Pancreas (tissue), 10 donors: ENCODE results near the gene GALE. TPM values are rescaled to one million over a fixed set of nuclear protein-coding genes. Genes with fewer than 3 reads are reported as not detected.

Source experiments
- ATAC-seq, 4 donors: fragments of 200-7000 bp; cut with Tn5 transposase; one replicate each; pipeline versions ENCODE4 v1.8.0 to v1.9.1; 2020; ENCODE audit warnings: mild to moderate bottlenecking in 4 of 4, moderate library complexity in 4 of 4
- DNase-seq, 6 donors: peaks; one replicate each; pipeline ENCODE4 v3.0.0-alpha.2; 2020
- FAIRE-seq: peaks from 2 replicates; lab custom pipeline; 2012; peaks lifted over from hg19 to GRCh38; lab: Jason Lieb, UNC
- H3K27ac ChIP-seq, 4 donors: fragments of 200-600 bp; sonication (generic); 1 replicate in 3 of 4; 2 replicates in 1 of 4; pipeline versions ENCODE4 v1.5.0 to v1.8.0; 2020
- H3K27me3 ChIP-seq, 4 donors: fragments of 200-600 bp; one replicate each; pipeline ENCODE4 v1.8.0; 2021
- H3K36me3 ChIP-seq, 3 donors: fragments of 200-600 bp; sonication (generic) in 1 of 3; one replicate each; pipeline versions ENCODE4 v1.5.0 to v1.8.0; 2020 to 2021
- H3K4me1 ChIP-seq, 3 donors: fragments of 200-600 bp; one replicate each; pipeline ENCODE4 v1.8.0; 2021
- H3K4me3 ChIP-seq, 4 donors: fragments of 200-600 bp; sonication (generic) in 2 of 4; one replicate each; pipeline versions ENCODE4 v1.5.0 to v1.8.0; 2020 to 2021
- H3K9me3 ChIP-seq, 4 donors: fragments of 200-600 bp; one replicate each; pipeline ENCODE4 v1.8.0; 2021
- WGBS, 2 donors: extraction: QIAGEN DNeasy Blood & Tissue Kit; methylation state at CpG; one replicate each; pipeline ENCODE4 v1.1.7; 2013; 5-methylcytosine and 5-hydroxymethylcytosine counted together
- intact Hi-C, 3 donors: fragments of 100-400 bp; cut with DNase I; formaldehyde crosslinking; loops; one replicate each; pipeline versions ENCODE4 v1.11.1 to v1.14.2; 2022
- polyA plus RNA-seq, 2 donors: library from polyadenylated mRNA; stranded (reverse); fragments of 200-250 nt; gene quantifications; one replicate each; pipeline ENCODE4 v1.2.3, GENCODE V29; 2013
- total RNA-seq, 6 donors: library from RNA; stranded (reverse); fragmentation: NEBNext Ultra II Directional in 4 of 6; extraction: Animal tissue kit (Norgen Biotek cat#: 25700) in 4 of 6; gene quantifications; one replicate each; pipeline versions ENCODE4 v1.2.1 to v1.2.4, GENCODE V29; 2021 to 2023
- TF ChIP-seq, protein P1 (sequence below), 4 donors: fragments of 200-600 bp; sonication (generic) in 3 of 4; IDR thresholded peaks; one replicate each; pipeline versions ENCODE4 v1.5.0 to v1.8.0; 2021; ENCODE audit warnings: antibody characterized with exemption in 4 of 4
- donor health status: healthy with polysubstance abuse.
- donor health status: DM: no; HTN: no; CAD: no; lungs with moderate emphysema.
- donor health status: DM: no; HTN: no; CAD: no.
- donor health status: control.
- donor health status: control.
- donor health status: Bipolar disorder and iron deficiency.
- donor health status: DM: yes; HTN: yes; CAD: no.
- donor health status: DM: no; HTN: no; CAD: no.
- donor health status: DM: no; HTN: no; CAD: no.
- donor health status: DM: yes; HTN: yes; CAD: no.

GALE gene
- total and polyA plus RNA-seq, 8 donors: 5.6 to 34.6 (median 13.4) TPM

DNA sequence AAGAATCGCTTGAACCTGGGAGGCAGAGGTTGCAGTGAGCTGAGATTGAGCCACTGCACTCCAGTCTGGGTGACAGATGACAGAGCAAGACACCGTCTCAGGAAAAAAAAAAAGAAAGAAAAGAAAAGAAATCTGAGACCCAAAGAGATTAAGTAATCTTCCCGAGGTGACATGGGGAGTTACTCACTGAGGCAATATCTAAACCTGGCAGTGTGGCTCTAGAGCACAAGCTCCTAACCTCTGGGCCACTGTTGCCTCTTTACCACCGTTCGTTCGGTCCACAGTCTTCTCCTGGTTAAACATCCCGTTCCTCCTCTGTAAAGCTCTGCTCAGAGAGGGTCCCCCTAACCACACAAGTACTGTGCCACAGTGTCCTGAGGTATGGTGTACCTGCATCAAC is 23.2 kb upstream of the GALE start:
- Histone ChIP-seq H3K4me3 (no peak overlapping the region), H3K36me3 (no peaks in the 10 kb centered on the region), H3K27me3 (no peaks in the 10 kb centered on the region), H3K9me3 (no peaks in the 10 kb centered on the region), H3K4me1 (peaks cover 0 to 6% (median 3%) of the 10 kb centered on the region in 3 donors), H3K27ac (no peak overlapping the region)
- no peak for ATAC-seq
- WGBS, 2 donors: 77% methylated on average over 7 of the region's 7 CpGs
- no peak for FAIRE-seq
- TF ChIP-seq, protein P1, sequence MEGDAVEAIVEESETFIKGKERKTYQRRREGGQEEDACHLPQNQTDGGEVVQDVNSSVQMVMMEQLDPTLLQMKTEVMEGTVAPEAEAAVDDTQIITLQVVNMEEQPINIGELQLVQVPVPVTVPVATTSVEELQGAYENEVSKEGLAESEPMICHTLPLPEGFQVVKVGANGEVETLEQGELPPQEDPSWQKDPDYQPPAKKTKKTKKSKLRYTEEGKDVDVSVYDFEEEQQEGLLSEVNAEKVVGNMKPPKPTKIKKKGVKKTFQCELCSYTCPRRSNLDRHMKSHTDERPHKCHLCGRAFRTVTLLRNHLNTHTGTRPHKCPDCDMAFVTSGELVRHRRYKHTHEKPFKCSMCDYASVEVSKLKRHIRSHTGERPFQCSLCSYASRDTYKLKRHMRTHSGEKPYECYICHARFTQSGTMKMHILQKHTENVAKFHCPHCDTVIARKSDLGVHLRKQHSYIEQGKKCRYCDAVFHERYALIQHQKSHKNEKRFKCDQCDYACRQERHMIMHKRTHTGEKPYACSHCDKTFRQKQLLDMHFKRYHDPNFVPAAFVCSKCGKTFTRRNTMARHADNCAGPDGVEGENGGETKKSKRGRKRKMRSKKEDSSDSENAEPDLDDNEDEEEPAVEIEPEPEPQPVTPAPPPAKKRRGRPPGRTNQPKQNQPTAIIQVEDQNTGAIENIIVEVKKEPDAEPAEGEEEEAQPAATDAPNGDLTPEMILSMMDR (IDR thresholded peaks at IDR 0.05): no peak
- DNase-seq: no peak
- intact Hi-C loops: no loop called here

DNA sequence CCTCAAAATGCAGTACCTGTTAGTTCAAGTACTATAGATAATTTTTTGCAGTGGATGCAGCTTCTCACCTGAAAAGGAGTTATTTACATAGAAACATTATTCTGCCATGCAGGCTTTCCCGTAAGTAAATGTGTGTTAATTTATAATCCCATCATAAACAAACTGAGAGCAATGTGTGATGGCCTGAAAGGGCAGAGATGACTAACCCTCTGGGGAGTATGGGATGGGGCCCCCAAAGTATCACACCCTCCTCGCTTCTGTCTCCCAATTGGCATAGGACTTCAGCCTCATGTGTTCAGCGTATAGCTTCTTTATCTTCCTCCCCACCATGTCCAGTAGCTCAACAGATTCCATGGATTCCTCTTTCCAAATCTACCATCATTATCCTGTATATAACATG is 17.1 kb upstream of the GALE start:
- H3K27me3 ChIP-seq: no peaks in the 10 kb centered on the region
- TF ChIP-seq, protein P1 (IDR thresholded peaks at IDR 0.05): no peak
- WGBS, 2 donors: 85 to 89% methylated on average over 3 of the region's 3 CpGs
- H3K36me3 ChIP-seq: peaks cover 0 to 46% (median 18%) of the 10 kb centered on the region in 3 donors
- H3K4me3 ChIP-seq: no peak overlapping the region
- H3K4me1 ChIP-seq: no peaks in the 10 kb centered on the region
- no peak for ATAC-seq
- no peaks in the 10 kb centered on the region for H3K9me3 ChIP-seq
- FAIRE-seq: no peak
- no peak overlapping the region for H3K27ac ChIP-seq
- intact Hi-C loops: no loop called here
- DNase-seq: no peak

DNA sequence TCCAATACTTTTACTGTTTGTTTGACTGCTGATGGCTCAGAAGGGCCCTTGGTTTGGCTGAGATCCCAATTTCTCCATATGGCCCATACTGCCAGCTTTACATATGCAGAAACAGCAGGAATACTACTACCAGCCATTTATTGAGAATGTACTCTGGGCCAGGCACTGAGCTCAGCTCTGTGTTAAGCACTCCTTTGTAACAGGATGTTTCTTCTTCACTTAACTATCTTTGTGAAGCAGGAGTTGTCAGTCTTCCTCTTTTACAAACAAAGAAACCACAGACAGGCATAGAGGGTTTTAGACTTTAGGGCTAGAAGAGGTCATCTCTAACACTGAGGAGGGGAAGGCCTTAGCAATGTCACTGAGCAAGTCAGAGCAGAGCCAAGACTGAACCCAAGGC is 16.4 kb upstream of the GALE start:
- TF ChIP-seq, protein P1 (IDR thresholded peaks at IDR 0.05): no peak
- ATAC-seq (no peak), DNase-seq (no peak), FAIRE-seq (no peak)
- Histone ChIP-seq H3K4me1 (no peaks in the 10 kb centered on the region), H3K9me3 (no peaks in the 10 kb centered on the region), H3K27me3 (no peaks in the 10 kb centered on the region), H3K4me3 (no peak overlapping the region), H3K27ac (no peak overlapping the region), H3K36me3 (peaks cover 0 to 51% (median 18%) of the 10 kb centered on the region in 3 donors)
- intact Hi-C loops: no loop called here

DNA sequence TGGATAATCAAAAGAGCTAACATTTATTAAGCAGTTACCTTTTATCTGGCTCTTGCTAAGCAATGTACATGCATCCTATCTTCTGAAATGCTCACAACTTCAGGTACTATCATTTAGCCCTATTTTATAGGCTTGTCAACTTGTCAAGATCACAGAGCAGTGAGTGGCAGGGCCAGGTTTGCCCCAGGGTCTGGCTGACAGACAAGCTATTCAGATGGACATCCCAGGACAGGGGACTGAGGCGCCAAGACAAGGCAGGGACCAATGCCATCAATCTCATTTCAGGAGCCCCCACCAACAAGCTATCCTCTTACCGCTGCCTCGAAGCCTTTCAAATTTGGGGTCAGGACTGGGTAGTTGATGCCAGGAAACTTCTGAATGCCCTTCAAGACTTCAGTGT is 15.8 kb upstream of the GALE start:
- Histone ChIP-seq H3K27ac (no peak overlapping the region), H3K27me3 (no peaks in the 10 kb centered on the region), H3K9me3 (no peaks in the 10 kb centered on the region), H3K4me1 (no peaks in the 10 kb centered on the region), H3K4me3 (no peak overlapping the region), H3K36me3 (peaks cover 0 to 51% (median 18%) of the 10 kb centered on the region in 3 donors)
- intact Hi-C loops: no loop called here
- DNase-seq (no peak), FAIRE-seq (no peak), ATAC-seq (no peak)
- WGBS, 2 donors: 91 to 95% methylated on average over 3 of the region's 3 CpGs
- TF ChIP-seq, protein P1 (IDR thresholded peaks at IDR 0.05): no peak

DNA sequence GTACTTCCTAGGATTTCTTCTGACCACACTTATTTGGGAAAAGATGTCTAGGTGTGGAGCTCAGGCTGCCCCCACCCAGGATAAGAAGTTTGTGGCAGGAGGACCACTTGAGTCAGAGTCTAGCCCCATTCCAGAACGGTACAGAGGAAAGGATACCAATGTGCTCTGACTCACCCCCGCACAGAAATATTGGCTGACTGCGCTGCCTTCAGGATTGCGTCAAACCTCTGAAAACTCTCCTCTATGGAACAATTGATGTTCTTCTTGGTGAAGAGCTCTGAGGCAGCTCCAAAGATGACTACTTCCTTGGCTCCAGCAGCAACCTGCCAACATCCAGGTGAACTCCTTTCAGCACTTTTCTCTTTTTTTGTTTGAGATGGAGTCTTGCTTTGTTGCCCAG is 13.5 kb upstream of the GALE start:
- FAIRE-seq: no peak
- no peak for DNase-seq
- Histone ChIP-seq H3K36me3 (peaks cover 0 to 51% (median 18%) of the 10 kb centered on the region in 3 donors), H3K9me3 (no peaks in the 10 kb centered on the region), H3K27me3 (no peaks in the 10 kb centered on the region), H3K27ac (no peak overlapping the region), H3K4me3 (no peak overlapping the region), H3K4me1 (peaks cover 0 to 5% (median 0%) of the 10 kb centered on the region in 3 donors)
- intact Hi-C loops: no loop called here
- TF ChIP-seq, protein P1 (IDR thresholded peaks at IDR 0.05): no peak
- WGBS, 2 donors: 94 to 100% methylated on average over 4 of the region's 4 CpGs
- no peak for ATAC-seq
